Fibroblast of gingiva (primary cell): Measurements from ENCODE around the gene ABHD14A.

ENCODE experiments used
- DNase-seq: peaks from one replicate; pipeline ENCODE4 v3.0.0-alpha.2; 2011; ENCODE audit warnings: low read depth

ABHD14A gene

GRCh38 chr3:52020796-52021195 is 45.9 kb downstream of the ABHD14A start:
- DNase-seq, result no peak

- no peak for DNase-seq
Measured at GRCh38 chr3:52021489-52022268, 46.8 kb downstream of the ABHD14A start.

GRCh38 chr3:52022323-52023100 is 47.6 kb downstream of the ABHD14A start:
- no peak for DNase-seq

GRCh38 chr3:52023101-52023770 is 48.4 kb downstream of the ABHD14A start:
- no peak for DNase-seq

- DNase-seq, result no peak
Measured at GRCh38 chr3:52023860-52024764, 49.2 kb downstream of the ABHD14A start.

- no peak for DNase-seq
Measured at GRCh38 chr3:52024765-52025452, 50.0 kb downstream of the ABHD14A start.

- DNase-seq, result no peak
Measured at GRCh38 chr3:52025453-52025852, 50.6 kb downstream of the ABHD14A start.

GRCh38 chr3:52026041-52026440 is 51.2 kb downstream of the ABHD14A start:
- DNase-seq, result no peak

- DNase-seq, result no peak
Measured at GRCh38 chr3:52028572-52028971, 53.7 kb downstream of the ABHD14A start.

GRCh38 chr3:52029053-52029452 is 54.2 kb downstream of the ABHD14A start:
- no peak for DNase-seq

- no peak for DNase-seq
Measured at GRCh38 chr3:52029535-52029934, 54.7 kb downstream of the ABHD14A start.
